Measurements from ENCODE around the gene FOXP1. TPM values are rescaled to one million over a fixed set of nuclear protein-coding genes. Genes with fewer than 3 reads are reported as not detected.
A peak's percentile ranks its signal among the peaks of the same experiment; 100 is the strongest.

Gene FOXP1
- total and polyA plus RNA-seq, 8 donors, result 95.1 to 143 (median 123) TPM

- DNase-seq (no peak), ATAC-seq (no peak)
- no peak overlapping the region for H3K4me3 ChIP-seq
- H3K27me3 ChIP-seq, result no peaks in the 10 kb centered on the region
- H3K36me3 ChIP-seq, result no peaks in the 10 kb centered on the region
- peaks cover 16 to 18% of the 10 kb centered on the region in 2 donors for H3K4me1 ChIP-seq
- no peak for TF ChIP-seq CTCF (IDR thresholded peaks at IDR 0.05)
- no peaks in the 10 kb centered on the region for H3K9me3 ChIP-seq
- intact Hi-C loops (cut with DNase I), result no loop called here
- peak overlapping the region; percentile 46 to 53 for H3K27ac ChIP-seq
These were observed 330.4 kb downstream of the FOXP1 start for GRCh38 chr3:71253169-71253568.

- Histone ChIP-seq H3K27me3 (no peaks in the 10 kb centered on the region), H3K36me3 (no peaks in the 10 kb centered on the region), H3K9me3 (no peaks in the 10 kb centered on the region), H3K4me3 (no peak overlapping the region), H3K4me1 (peaks cover 11 to 22% of the 10 kb centered on the region in 2 donors), H3K27ac (peak overlapping the region; percentile 46 to 58)
- ATAC-seq, result peak; percentile 72
- no peak for TF ChIP-seq CTCF (IDR thresholded peaks at IDR 0.05)
- DNase-seq, result peak in 2 of 4 donors; percentile 45 to 56
- intact Hi-C loops (cut with DNase I), result no loop called here
These were observed 331.1 kb downstream of the FOXP1 start for GRCh38 chr3:71252466-71252865.

GRCh38 chr3:71251156-71251775, 332.3 kb downstream of the FOXP1 start:
- no peak for ATAC-seq
- no peak overlapping the region for H3K4me3 ChIP-seq
- intact Hi-C loops (cut with DNase I), result no loop called here
- H3K9me3 ChIP-seq, result no peaks in the 10 kb centered on the region
- no peaks in the 10 kb centered on the region for H3K36me3 ChIP-seq
- peak overlapping the region in 1 of 2 donors; percentile 58 for H3K27ac ChIP-seq
- H3K4me1 ChIP-seq, result peaks cover 11 to 22% of the 10 kb centered on the region in 2 donors
- H3K27me3 ChIP-seq, result no peaks in the 10 kb centered on the region
- TF ChIP-seq CTCF (IDR thresholded peaks at IDR 0.05), result no peak
- DNase-seq, result no peak

- H3K9me3 ChIP-seq, result no peaks in the 10 kb centered on the region
- peaks cover 9 to 34% of the 10 kb centered on the region in 2 donors for H3K4me1 ChIP-seq
- H3K27me3 ChIP-seq, result no peaks in the 10 kb centered on the region
- DNase-seq (no peak), ATAC-seq (no peak)
- H3K36me3 ChIP-seq, result no peaks in the 10 kb centered on the region
- intact Hi-C loops (cut with DNase I), result no loop called here
- TF ChIP-seq CTCF (IDR thresholded peaks at IDR 0.05), result no peak
- H3K4me3 ChIP-seq, result no peak overlapping the region
- peak overlapping the region in 1 of 2 donors; percentile 63 for H3K27ac ChIP-seq
These were observed 333.5 kb downstream of the FOXP1 start for GRCh38 chr3:71250026-71250425.

GRCh38 chr3:71247958-71248335, 335.6 kb downstream of the FOXP1 start:
- no peak for ATAC-seq
- Histone ChIP-seq H3K27me3 (no peaks in the 10 kb centered on the region), H3K4me3 (no peak overlapping the region), H3K4me1 (peaks cover 4 to 41% of the 10 kb centered on the region in 2 donors), H3K9me3 (no peaks in the 10 kb centered on the region), H3K36me3 (no peaks in the 10 kb centered on the region), H3K27ac (no peak overlapping the region)
- no peak for TF ChIP-seq CTCF (IDR thresholded peaks at IDR 0.05)
- DNase-seq, result no peak
- intact Hi-C loops (cut with DNase I), result no loop called here
